ENCODE data around the gene ASAP2. TPM values are rescaled to one million over a fixed set of nuclear protein-coding genes. Genes with fewer than 3 reads are reported as not detected.
"Not testable (repeated sequence)": the region's sequence is repeated elsewhere in the genome, so short reads cannot be mapped to it uniquely, and the experiment has no call there.

ASAP2 gene
- polyA plus RNA-seq, 3 donors, result 0.08 to 1.1 (median 0.20) TPM

DNA sequence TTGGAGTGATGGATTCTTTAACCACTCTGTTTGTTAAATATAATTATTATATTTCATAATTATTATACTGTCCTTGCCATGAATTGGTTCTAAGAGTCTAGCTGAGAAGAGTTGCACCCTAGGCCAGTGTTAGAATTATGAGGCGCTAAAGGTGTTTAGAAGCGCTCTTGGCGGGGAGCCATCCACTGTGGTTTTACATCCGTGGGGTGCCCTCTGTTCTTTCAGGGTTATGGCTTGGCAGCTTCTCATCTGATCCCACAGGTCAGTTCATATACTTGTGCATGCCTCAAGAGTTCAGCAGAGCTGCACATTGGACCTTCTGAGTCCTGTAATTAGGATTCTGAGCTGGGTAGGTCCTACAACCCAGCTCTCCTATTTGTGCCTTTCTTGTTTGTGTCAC, 9.1 kb downstream of the ASAP2 start:
- Histone ChIP-seq H3K27me3 (ENCODE audit: control insufficient read depth in 2 of 2, insufficient read depth in 2 of 2, low read length in 2 of 2) (no peaks in the 10 kb centered on the region), H3K79me2 (ENCODE audit: insufficient read depth, low read length) (no peaks in the 10 kb centered on the region), H3K4me3 (replicated peaks in 1 of 3; ENCODE audit: low read depth in 2 of 3, low read length in 3 of 3) (no peak overlapping the region), H4K20me1 (ENCODE audit: insufficient read depth, low read length) (no peaks in the 10 kb centered on the region), H3K4me2 (replicated peaks; ENCODE audit: extremely low read depth, low read length, poor library complexity, severe bottlenecking) (no peak overlapping the region), H3K9me3 (replicated peaks in 1 of 2; ENCODE audit: control insufficient read depth in 1 of 2, insufficient read depth in 1 of 2, low read length in 2 of 2) (no peaks in the 10 kb centered on the region), H3K27ac (ENCODE audit: low read depth in 1 of 2, low read length in 2 of 2) (no peak overlapping the region), H3K4me1 (ENCODE audit: control insufficient read depth in 1 of 2, insufficient read depth in 2 of 2, low read length in 2 of 2) (peaks cover 5 to 6% of the 10 kb centered on the region in 2 donors), H3K36me3 (replicated peaks in 1 of 2; ENCODE audit: control insufficient read depth in 1 of 2, insufficient read depth in 2 of 2, low read length in 2 of 2) (no peaks in the 10 kb centered on the region), H2AFZ (ENCODE audit: insufficient read depth, low read depth, low read length, poor library complexity, severe bottlenecking) (no peak overlapping the region), H3K9ac (ENCODE audit: insufficient read depth, low read length, poor library complexity, severe bottlenecking) (no peak overlapping the region)
- DNase-seq, result no peak
- no peak overlapping the region for H3K4me3 Mint-ChIP-seq
- H3K36me3 Mint-ChIP-seq, result peaks cover 0 to 3% of the 10 kb centered on the region in 2 donors
- peaks cover 4% of the 10 kb centered on the region for H3K4me1 Mint-ChIP-seq
- TF ChIP-seq CTCF (IDR thresholded peaks at IDR 0.05), result no peak
- peaks cover 0 to 2% (median 0%) of the 10 kb centered on the region in 7 donors for H3K9me3 Mint-ChIP-seq
- intact Hi-C loops (cut with micrococcal nuclease), result no loop called here
- no peak overlapping the region for H3K27ac Mint-ChIP-seq
- 77% methylated on average over 4 of the region's 4 CpGs for WGBS (ENCODE audit: insufficient coverage)
- peaks cover 1 to 6% (median 2%) of the 10 kb centered on the region in 3 donors for H3K27me3 Mint-ChIP-seq (ENCODE audit: low read depth in 3 of 3)

DNA sequence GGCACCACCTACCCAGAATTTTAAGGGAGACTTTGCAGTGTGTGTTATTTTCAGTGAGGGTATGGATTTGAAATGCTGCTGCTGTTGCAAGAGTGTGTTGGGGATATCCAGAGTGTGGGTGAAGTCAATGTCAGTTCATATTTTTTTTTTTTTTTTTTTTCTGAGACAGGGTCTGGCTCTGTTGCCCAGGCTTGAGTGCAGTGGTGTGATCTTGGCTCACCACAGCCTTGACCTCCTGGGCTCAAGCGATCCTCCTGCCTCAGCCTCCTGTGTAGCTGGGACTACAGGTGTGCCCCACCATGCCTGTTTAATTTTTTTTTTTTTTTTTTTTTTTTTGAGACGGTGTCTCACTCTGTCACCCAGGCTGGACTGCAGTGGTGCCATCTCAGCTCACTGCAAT, 9.5 kb downstream of the ASAP2 start:
- H3K4me1 Mint-ChIP-seq; H3K4me2 ChIP-seq (replicated peaks; ENCODE audit: extremely low read depth, low read length, poor library complexity, severe bottlenecking); H3K4me3 Mint-ChIP-seq; H3K36me3 ChIP-seq (replicated peaks in 1 of 2; ENCODE audit: control insufficient read depth in 1 of 2, insufficient read depth in 2 of 2, low read length in 2 of 2); H3K9ac ChIP-seq (ENCODE audit: insufficient read depth, low read length, poor library complexity, severe bottlenecking); DNase-seq; H4K20me1 ChIP-seq (ENCODE audit: insufficient read depth, low read length); H3K9me3 ChIP-seq (replicated peaks in 1 of 2; ENCODE audit: control insufficient read depth in 1 of 2, insufficient read depth in 1 of 2, low read length in 2 of 2); H3K4me3 ChIP-seq (replicated peaks in 1 of 3; ENCODE audit: low read depth in 2 of 3, low read length in 3 of 3); H3K9me3 Mint-ChIP-seq; H3K4me1 ChIP-seq (ENCODE audit: control insufficient read depth in 1 of 2, insufficient read depth in 2 of 2, low read length in 2 of 2); H3K27ac ChIP-seq (ENCODE audit: low read depth in 1 of 2, low read length in 2 of 2); H3K36me3 Mint-ChIP-seq; H3K27me3 Mint-ChIP-seq (ENCODE audit: low read depth in 3 of 3); intact Hi-C loops (cut with micrococcal nuclease); H3K27me3 ChIP-seq (ENCODE audit: control insufficient read depth in 2 of 2, insufficient read depth in 2 of 2, low read length in 2 of 2); H3K79me2 ChIP-seq (ENCODE audit: insufficient read depth, low read length); H2AFZ ChIP-seq (ENCODE audit: insufficient read depth, low read depth, low read length, poor library complexity, severe bottlenecking): not testable (repeated sequence)
- 100% methylated on average over 1 of the region's 2 CpGs for WGBS (ENCODE audit: insufficient coverage)
- H3K27ac Mint-ChIP-seq, result peak overlapping the region in 1 of 7 donors; percentile 36

Measured in CD14-positive monocyte (primary cell).